ENCODE data around the gene TPCN2.

GRCh38 chr11:69114811-69115523 lies 66.2 kb downstream of the TPCN2 start:
- TF ChIP-seq CTCF (IDR thresholded peaks at IDR 0.05 in 2 of 3, conservative IDR thresholded peaks at IDR 0.05 in 1 of 3; ENCODE audit: borderline replicate concordance in 1 of 3, insufficient read depth in 1 of 3, low read depth in 2 of 3, low read length in 2 of 3) (no peak), EZH2 (IDR thresholded peaks at IDR 0.05) (no peak), EGR1 (IDR thresholded peaks at IDR 0.05; ENCODE audit: low read depth) (no peak), SIN3A (IDR thresholded peaks at IDR 0.05; ENCODE audit: low read depth) (no peak), SRF (IDR thresholded peaks at IDR 0.05; ENCODE audit: low read depth) (no peak), YY1 (IDR thresholded peaks at IDR 0.05; ENCODE audit: extremely low read depth, insufficient replicate concordance, low read depth, low read length) (no peak), ATF3 (IDR thresholded peaks at IDR 0.05) (no peak)
